Esophagus squamous epithelium (tissue), 4 donors: Measurements from ENCODE around the gene UBASH3A.

Experiments
- POLR2A ChIP-seq, 4 donors: fragments of 450-650 bp; IDR thresholded peaks; one replicate each; pipeline ENCODE4 v1.6.1; 2017; ENCODE audit warnings: antibody characterized with exemption in 4 of 4, mild to moderate bottlenecking in 4 of 4, moderate library complexity in 3 of 4
- TF ChIP-seq, protein P1 (sequence below), 6 experiments: fragments of 450-650 bp in 4 of 6; fragments of 200-600 bp in 2 of 6; sonication (generic) in 2 of 6; IDR thresholded peaks; one replicate each; pipeline ENCODE4 v1.5.1; 2016 to 2019; ENCODE audit warnings: antibody characterized with exemption in 6 of 6, mild to moderate bottlenecking in 4 of 6, moderate library complexity in 4 of 6

GRCh38 chr21:42492201-42492600, 88.5 kb downstream of the UBASH3A start:
- TF ChIP-seq, protein P1, sequence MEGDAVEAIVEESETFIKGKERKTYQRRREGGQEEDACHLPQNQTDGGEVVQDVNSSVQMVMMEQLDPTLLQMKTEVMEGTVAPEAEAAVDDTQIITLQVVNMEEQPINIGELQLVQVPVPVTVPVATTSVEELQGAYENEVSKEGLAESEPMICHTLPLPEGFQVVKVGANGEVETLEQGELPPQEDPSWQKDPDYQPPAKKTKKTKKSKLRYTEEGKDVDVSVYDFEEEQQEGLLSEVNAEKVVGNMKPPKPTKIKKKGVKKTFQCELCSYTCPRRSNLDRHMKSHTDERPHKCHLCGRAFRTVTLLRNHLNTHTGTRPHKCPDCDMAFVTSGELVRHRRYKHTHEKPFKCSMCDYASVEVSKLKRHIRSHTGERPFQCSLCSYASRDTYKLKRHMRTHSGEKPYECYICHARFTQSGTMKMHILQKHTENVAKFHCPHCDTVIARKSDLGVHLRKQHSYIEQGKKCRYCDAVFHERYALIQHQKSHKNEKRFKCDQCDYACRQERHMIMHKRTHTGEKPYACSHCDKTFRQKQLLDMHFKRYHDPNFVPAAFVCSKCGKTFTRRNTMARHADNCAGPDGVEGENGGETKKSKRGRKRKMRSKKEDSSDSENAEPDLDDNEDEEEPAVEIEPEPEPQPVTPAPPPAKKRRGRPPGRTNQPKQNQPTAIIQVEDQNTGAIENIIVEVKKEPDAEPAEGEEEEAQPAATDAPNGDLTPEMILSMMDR (IDR thresholded peaks at IDR 0.05), result no peak
- no peak for TF ChIP-seq POLR2A (IDR thresholded peaks at IDR 0.05)
